ENCODE measurements around the gene TAF12.

TAF12 gene

GRCh38 chr1:28560886-28561285 lies 82.0 kb downstream of the TAF12 start:
- intact Hi-C loops (cut with DNase I), result no loop called here
- no peak for DNase-seq

All from head of caudate nucleus (tissue), 42 donors.